Testis (tissue), 3 donors: ENCODE measurements around the gene RGS11. TPM values are rescaled to one million over a fixed set of nuclear protein-coding genes. Genes with fewer than 3 reads are reported as not detected.

ENCODE experiments used
- DNase-seq: peaks from one replicate; pipeline ENCODE4 v3.0.0-alpha.2; 2019
- H3K27ac ChIP-seq, 2 donors: fragments of 200-600 bp; sonication (generic); one replicate each; pipeline ENCODE4 v1.5.1; 2019
- H3K27me3 ChIP-seq: fragments of 200-600 bp; sonication (generic); one replicate; pipeline ENCODE4 v1.5.1; 2019
- H3K36me3 ChIP-seq: fragments of 200-600 bp; sonication (generic); one replicate; pipeline ENCODE4 v1.5.1; 2017; ENCODE audit warnings: low read depth; ENCODE audit errors: missing control alignments
- H3K4me1 ChIP-seq: fragments of 200-600 bp; sonication (generic); one replicate; pipeline ENCODE4 v1.5.1; 2019
- H3K4me3 ChIP-seq, 2 donors: fragments of 200-600 bp; sonication (generic); one replicate each; pipeline ENCODE4 v1.5.1; 2017 to 2019
- H3K9me3 ChIP-seq: fragments of 200-600 bp; sonication (generic); one replicate; pipeline ENCODE4 v1.5.1; 2017
- CTCF ChIP-seq, 3 experiments: fragments of 450-650 bp in 2 of 3; fragments of 200-600 bp in 1 of 3; sonication (generic) in 1 of 3; IDR thresholded peaks; one replicate each; pipeline ENCODE4 v1.5.1; 2016 to 2019; ENCODE audit warnings: antibody characterized with exemption in 3 of 3, mild to moderate bottlenecking in 2 of 3, moderate library complexity in 1 of 3
- POLR2A ChIP-seq: fragments of 450-650 bp; IDR thresholded peaks from one replicate; pipeline ENCODE4 v1.6.1; 2017; ENCODE audit warnings: antibody characterized with exemption, mild to moderate bottlenecking, moderate library complexity
- WGBS, 2 donors: methylation state at CpG; one replicate each; pipeline ENCODE4 v1.1.5; 2018; 5-methylcytosine and 5-hydroxymethylcytosine counted together
- intact Hi-C: fragments of 100-400 bp; cut with DNase I; formaldehyde crosslinking; loops from one replicate; pipeline ENCODE4 v1.15.1; 2023; ENCODE audit warnings: low total_unique reads
- polyA plus RNA-seq: library from polyadenylated mRNA; stranded (reverse); fragments of 350-450 nt; fragmentation: Illumina TruSeq; extraction: RNeasy Lipid Tissue Mini Kit (QIAGEN cat#74804); gene quantifications from one replicate; pipeline ENCODE4 v1.2.3, GENCODE V29; 2014; ENCODE audit warnings: low read depth, low replicate concordance; ENCODE audit not compliant: insufficient read depth
- total RNA-seq, 2 donors: library from RNA; depleted of rRNA; stranded (reverse); fragments of >200 nt; gene quantifications; one replicate each; pipeline ENCODE4 v1.2.3, GENCODE V29; 2016

The RGS11 gene
- total and polyA plus RNA-seq, 3 donors from 2014 or later, result 1.2 to 3.0 (median 2.9) TPM

GRCh38 chr16:291539-291938 lies 15.8 kb upstream of the RGS11 start:
- intact Hi-C loops, result no loop called here
- no peak for DNase-seq
- Histone ChIP-seq H3K4me1 (no peaks in the 10 kb centered on the region), H3K9me3 (no peaks in the 10 kb centered on the region), H3K27ac (no peak overlapping the region), H3K36me3 (no peaks in the 10 kb centered on the region), H3K4me3 (no peak overlapping the region), H3K27me3 (no peaks in the 10 kb centered on the region)
- WGBS, 2 donors, result 96% methylated on average over 17 of the region's 17 CpGs
- no peak for TF ChIP-seq CTCF (IDR thresholded peaks at IDR 0.05)
- no peak for TF ChIP-seq POLR2A

GRCh38 chr16:290681-291405 lies 15.1 kb upstream of the RGS11 start:
- H3K36me3 ChIP-seq, result no peaks in the 10 kb centered on the region
- H3K27ac ChIP-seq, result no peak overlapping the region
- no peaks in the 10 kb centered on the region for H3K9me3 ChIP-seq
- intact Hi-C loops, result no loop called here
- no peaks in the 10 kb centered on the region for H3K4me1 ChIP-seq
- H3K27me3 ChIP-seq, result no peaks in the 10 kb centered on the region
- no peak for DNase-seq
- no peak for TF ChIP-seq POLR2A
- no peak for TF ChIP-seq CTCF (IDR thresholded peaks at IDR 0.05)
- no peak overlapping the region for H3K4me3 ChIP-seq
- WGBS, 2 donors, result 97% methylated on average over 50 of the region's 50 CpGs; no CpG with 5 or more reads in 1 of the 2 donors

- no peak overlapping the region for H3K27ac ChIP-seq
- no peaks in the 10 kb centered on the region for H3K4me1 ChIP-seq
- no peak overlapping the region for H3K4me3 ChIP-seq
- no peak for TF ChIP-seq POLR2A
- TF ChIP-seq CTCF (IDR thresholded peaks at IDR 0.05), result no peak
- DNase-seq, result no peak
- 80 to 91% methylated on average over 2 to 25 of the region's 25 CpGs for WGBS, 2 donors
- H3K27me3 ChIP-seq, result no peaks in the 10 kb centered on the region
- H3K36me3 ChIP-seq, result no peaks in the 10 kb centered on the region
- H3K9me3 ChIP-seq, result no peaks in the 10 kb centered on the region
- intact Hi-C loops, result no loop called here
These were observed 14.4 kb upstream of the RGS11 start for GRCh38 chr16:290015-290680.

GRCh38 chr16:289395-289997 lies 13.8 kb upstream of the RGS11 start:
- DNase-seq, result no peak
- no peaks in the 10 kb centered on the region for H3K27me3 ChIP-seq
- 90 to 93% methylated on average over 20 to 22 of the region's 22 CpGs for WGBS, 2 donors
- intact Hi-C loops, result no loop called here
- H3K9me3 ChIP-seq, result no peaks in the 10 kb centered on the region
- no peaks in the 10 kb centered on the region for H3K36me3 ChIP-seq
- H3K4me1 ChIP-seq, result no peaks in the 10 kb centered on the region
- TF ChIP-seq CTCF (IDR thresholded peaks at IDR 0.05) (no peak), POLR2A (no peak)
- no peak overlapping the region for H3K27ac ChIP-seq
- H3K4me3 ChIP-seq, result no peak overlapping the region
